Right forelimb (tissue), 1 donor: ENCODE data around the gene NOC3L.

ENCODE experiments used
- DNase-seq: peaks from one replicate; pipeline ENCODE4 v3.0.0-alpha.2; 2018

NOC3L gene

DNA sequence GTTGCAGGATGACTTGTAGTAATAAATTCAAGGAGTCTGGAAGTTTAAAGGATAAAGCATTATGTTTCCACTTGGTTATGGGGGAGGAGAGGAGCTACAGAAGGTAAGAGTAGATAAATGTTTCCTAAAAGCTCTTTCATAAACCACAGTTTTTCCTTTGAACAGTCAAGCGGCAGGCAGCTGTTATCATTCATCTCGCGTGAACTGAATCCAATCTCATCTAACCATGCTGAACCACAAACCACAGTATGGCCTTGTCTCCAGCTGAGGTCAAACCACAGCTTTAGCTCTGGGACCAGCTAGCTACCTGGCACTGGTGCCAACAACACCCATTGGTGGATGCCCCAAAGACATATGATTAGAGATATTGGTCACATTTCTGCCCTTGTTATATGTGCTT lies 63.3 kb downstream of the NOC3L start:
- DNase-seq = no peak

DNA sequence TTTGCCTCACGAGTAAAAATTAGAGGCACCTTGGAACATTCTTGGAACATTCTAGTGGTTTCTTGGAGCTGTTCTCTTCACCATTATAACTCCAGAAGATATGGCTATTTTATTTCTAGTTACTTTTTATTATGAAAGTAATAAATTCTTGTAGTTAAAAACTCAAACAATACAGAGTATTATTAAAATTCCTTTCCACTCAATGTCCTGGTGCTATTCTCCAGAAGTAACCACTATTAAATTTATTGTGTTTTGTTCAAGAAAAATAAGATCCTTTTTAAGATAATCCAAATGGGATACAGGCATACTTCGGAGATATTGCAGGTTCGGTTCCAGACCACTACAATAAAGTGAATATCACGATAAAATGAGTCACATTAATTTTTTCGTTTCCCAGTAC lies 68.6 kb downstream of the NOC3L start:
- DNase-seq = no peak

DNA sequence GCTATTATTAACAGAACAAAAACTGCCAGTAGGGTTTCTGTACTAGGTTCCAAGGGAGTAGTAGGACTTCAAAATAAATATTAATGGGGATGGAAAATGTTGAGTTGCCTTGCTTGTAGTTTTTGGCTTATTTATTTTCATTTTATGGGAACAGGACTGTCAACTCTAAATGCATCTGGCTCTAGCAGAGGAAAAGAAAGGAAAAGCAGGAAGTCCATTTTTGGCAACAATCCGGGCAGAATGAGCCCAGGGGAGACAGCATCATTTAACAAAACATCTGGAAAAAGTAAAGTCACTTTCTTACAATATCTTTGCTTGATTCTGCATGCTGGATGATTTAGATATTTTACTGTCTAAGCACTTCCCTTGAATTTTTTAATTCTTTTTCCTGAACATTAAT lies 69.4 kb downstream of the NOC3L start:
- DNase-seq = peak; percentile 86

- peak; percentile 84 for DNase-seq
These were observed 70.2 kb downstream of the NOC3L start for GRCh38 chr10:94292434-94293090.

DNA sequence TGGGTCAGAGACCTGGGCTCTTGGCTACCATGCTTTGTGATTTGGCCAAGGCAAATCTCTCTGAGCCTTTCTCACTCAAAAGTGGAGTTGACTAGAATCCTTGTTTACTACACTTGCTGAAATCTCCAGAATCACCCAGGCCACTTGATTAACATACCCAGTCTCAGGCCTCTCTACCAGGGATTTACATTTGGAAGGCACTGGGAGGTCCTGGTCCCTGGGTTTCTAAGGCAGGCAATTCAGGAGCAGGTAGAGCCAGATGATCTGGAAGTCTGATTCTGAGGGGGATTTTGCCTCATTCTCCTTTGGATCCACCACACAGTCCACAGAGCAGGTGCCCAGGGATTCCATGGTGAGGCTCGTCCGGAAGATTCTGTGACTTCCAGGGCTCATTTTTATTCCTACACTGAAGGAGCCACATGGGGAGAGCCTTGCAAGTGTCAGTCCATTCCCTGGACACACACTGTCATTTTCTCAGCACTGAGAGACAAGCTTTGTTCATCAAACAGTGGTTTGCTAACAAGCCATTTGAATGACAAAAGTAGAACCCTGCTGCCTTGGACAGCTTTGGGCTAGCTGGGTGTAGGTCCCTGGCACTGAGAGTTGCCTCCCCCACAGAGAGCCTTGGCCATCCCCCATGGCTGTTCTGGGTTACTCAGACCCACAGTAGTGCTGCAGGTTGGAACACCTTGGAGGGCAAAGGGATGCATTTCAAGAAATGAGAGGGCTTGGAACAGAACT lies 74.2 kb downstream of the NOC3L start:
- DNase-seq = no peak

- DNase-seq = no peak
These were observed 75.4 kb downstream of the NOC3L start for GRCh38 chr10:94287336-94287735.

DNA sequence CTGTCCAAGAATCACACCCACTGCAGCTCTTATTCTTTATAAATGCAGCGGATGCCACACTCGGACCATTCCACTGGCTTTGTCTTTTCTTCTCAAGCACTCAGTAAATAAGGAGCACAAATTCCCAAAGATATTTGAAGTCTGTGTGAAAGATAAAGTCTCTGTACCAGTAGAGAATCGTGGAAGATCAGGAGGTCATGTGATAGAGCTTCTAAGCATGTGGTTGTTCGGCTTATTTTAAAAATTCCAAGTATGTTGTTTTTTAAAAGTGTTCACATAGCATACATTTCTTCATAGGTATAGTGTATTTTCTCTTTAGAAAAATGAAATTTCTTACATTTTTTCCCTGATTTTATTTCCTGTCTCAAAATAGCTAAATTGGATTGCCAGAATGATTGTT lies 75.8 kb downstream of the NOC3L start:
- no peak for DNase-seq

DNA sequence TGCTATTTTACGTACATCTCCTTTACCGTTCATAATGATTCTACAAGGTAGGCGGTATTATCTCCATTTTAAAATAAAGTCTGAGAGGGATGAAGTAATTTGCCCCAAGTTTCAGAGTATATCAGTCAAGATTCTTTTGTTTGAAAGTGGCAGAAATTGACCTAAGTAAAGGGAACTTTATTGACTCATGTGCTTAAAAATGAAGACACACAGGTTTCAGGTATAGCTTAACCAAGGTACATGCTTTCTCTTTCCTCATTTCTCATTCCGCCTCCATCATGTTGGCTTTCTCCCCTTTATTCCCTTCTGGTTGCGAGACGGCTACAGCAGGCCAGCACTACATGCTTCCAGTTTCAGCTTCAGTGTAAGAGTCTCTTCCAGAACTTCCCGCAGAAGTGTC lies 77.5 kb downstream of the NOC3L start:
- DNase-seq = no peak
